Activated T-helper 17 cell treated with anti-CD3 and anti-CD28 coated beads, Interleukin-2, amount 50 U/mL, for 72 hours (primary cell): Measurements from ENCODE around the gene PLXNB1. TPM values are rescaled to one million over a fixed set of nuclear protein-coding genes. Genes with fewer than 3 reads are reported as not detected.

ENCODE experiments used
- ATAC-seq: fragments of 150-1000 bp; cut with Tn5 transposase; replicated peaks from 2 replicates; pipeline ENCODE4 v1.10.0; 2021; ENCODE audit warnings: mild to moderate bottlenecking, moderate library complexity
- H3K27ac Mint-ChIP-seq: one replicate; pipeline ENCODE4 v1.8.0; 2022; ENCODE audit warnings: mixed read lengths
- H3K27me3 Mint-ChIP-seq: one replicate; pipeline ENCODE4 v1.8.0; 2022; ENCODE audit warnings: mixed read lengths
- H3K36me3 Mint-ChIP-seq: one replicate; pipeline ENCODE4 v1.8.0; 2022; ENCODE audit warnings: low read depth, mild to moderate bottlenecking, mixed read lengths
- H3K4me1 Mint-ChIP-seq: one replicate; pipeline ENCODE4 v1.8.0; 2022; ENCODE audit warnings: mixed read lengths
- H3K4me3 Mint-ChIP-seq: one replicate; pipeline ENCODE4 v1.8.0; 2022; ENCODE audit warnings: mild to moderate bottlenecking, mixed read lengths
- H3K9me3 Mint-ChIP-seq: one replicate; pipeline ENCODE4 v1.8.0; 2022; ENCODE audit warnings: mixed read lengths
- total RNA-seq, 2 donors: library from RNA; stranded (reverse); gene quantifications; one replicate each; pipeline ENCODE4 v1.2.3, GENCODE V29; 2022

PLXNB1 gene
- total RNA-seq, 2 donors from 2014 or later: 3.5 to 3.8 TPM

- H3K36me3 Mint-ChIP-seq: peaks cover 74% of the 10 kb centered on the region
- H3K27me3 Mint-ChIP-seq: no peaks in the 10 kb centered on the region
- peak; percentile 100 for ATAC-seq
- H3K4me1 Mint-ChIP-seq: peaks cover 12% of the 10 kb centered on the region
- H3K27ac Mint-ChIP-seq: peak within 1 kb of the TSS; percentile 65
- H3K9me3 Mint-ChIP-seq: no peaks in the 10 kb centered on the region
- peak within 1 kb of the TSS; percentile 89 for H3K4me3 Mint-ChIP-seq
Observed at GRCh38 chr3:48446425-48447193, 16.7 kb upstream of the PLXNB1 start, which contains the start of gene ATRIP. ATRIP (plus strand) TSS chr3:48446737; CDS start chr3:48446846, 109 bp downstream.

GRCh38 chr3:48446043-48446424, 16.1 kb upstream of the PLXNB1 start:
- H3K27me3 Mint-ChIP-seq: no peaks in the 10 kb centered on the region
- no peak for ATAC-seq
- no peaks in the 10 kb centered on the region for H3K9me3 Mint-ChIP-seq
- H3K36me3 Mint-ChIP-seq: peaks cover 75% of the 10 kb centered on the region
- H3K27ac Mint-ChIP-seq: peak overlapping the region; percentile 65
- peaks cover 12% of the 10 kb centered on the region for H3K4me1 Mint-ChIP-seq
- H3K4me3 Mint-ChIP-seq: peak overlapping the region; percentile 89

DNA sequence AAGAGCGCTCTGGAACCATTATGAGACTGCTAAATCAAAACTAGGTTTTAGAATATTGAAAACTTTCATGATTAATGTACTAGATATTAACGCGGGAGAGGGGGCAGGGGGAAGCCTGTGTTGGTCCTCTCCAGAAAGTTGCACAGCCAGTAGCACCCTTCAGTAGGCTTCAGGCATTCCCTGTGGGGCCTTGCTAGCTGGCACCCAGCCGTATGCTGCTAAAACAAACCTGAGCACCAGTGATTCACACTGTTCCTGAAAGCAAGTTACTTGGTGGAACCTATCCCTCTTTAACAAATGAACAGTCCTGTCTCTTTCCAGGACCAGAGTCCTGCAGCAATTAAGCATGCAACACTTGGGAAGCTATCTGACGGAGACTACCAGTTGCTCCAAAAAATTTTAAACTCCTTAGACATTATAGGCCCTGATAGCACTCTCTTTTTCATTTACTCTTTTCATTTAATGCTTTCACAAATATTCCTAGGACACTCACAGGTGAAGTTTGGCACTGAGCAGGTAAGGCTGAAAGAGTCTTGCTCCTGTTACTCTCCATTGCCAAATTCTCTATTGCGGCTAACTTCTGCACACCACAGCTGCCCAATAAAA, 15.5 kb upstream of the PLXNB1 start:
- Mint-ChIP-seq H3K4me3 (peak overlapping the region; percentile 89), H3K27me3 (no peaks in the 10 kb centered on the region), H3K27ac (peak overlapping the region; percentile 65), H3K36me3 (peaks cover 78% of the 10 kb centered on the region), H3K4me1 (peaks cover 12% of the 10 kb centered on the region), H3K9me3 (no peaks in the 10 kb centered on the region)
- ATAC-seq: no peak

GRCh38 chr3:48441940-48442339, 12.1 kb upstream of the PLXNB1 start:
- no peaks in the 10 kb centered on the region for H3K9me3 Mint-ChIP-seq
- ATAC-seq: no peak
- peak overlapping the region; percentile 93 for H3K4me3 Mint-ChIP-seq
- H3K4me1 Mint-ChIP-seq: peaks cover 22% of the 10 kb centered on the region
- peak overlapping the region; percentile 91 for H3K27ac Mint-ChIP-seq
- peaks cover 64% of the 10 kb centered on the region for H3K36me3 Mint-ChIP-seq
- H3K27me3 Mint-ChIP-seq: no peaks in the 10 kb centered on the region

DNA sequence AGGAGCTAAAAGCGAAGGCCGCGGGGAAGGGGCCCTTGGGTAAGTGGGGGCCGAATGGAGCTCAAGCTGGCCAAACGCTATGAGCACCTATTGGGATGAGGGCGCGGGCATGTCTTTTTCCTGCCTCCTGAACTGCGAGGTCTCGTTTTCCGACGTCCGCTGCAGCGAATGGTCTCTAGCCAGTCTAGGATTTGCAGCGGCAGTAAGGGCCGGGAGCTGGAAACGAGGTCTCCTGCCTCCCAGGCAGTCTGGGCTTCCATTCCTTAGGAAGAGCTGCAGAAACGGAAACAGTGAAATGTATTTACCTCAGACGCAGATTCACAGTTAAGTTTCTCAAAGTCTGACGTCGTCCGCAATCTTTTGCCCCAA, 10.7 kb upstream of the PLXNB1 start:
- Mint-ChIP-seq H3K4me3 (peak overlapping the region; percentile 93), H3K36me3 (peaks cover 55% of the 10 kb centered on the region), H3K9me3 (no peaks in the 10 kb centered on the region), H3K27ac (peak overlapping the region; percentile 91), H3K27me3 (no peaks in the 10 kb centered on the region), H3K4me1 (peaks cover 16% of the 10 kb centered on the region)
- ATAC-seq: peak; percentile 0

GRCh38 chr3:48439820-48440589, 10.1 kb upstream of the PLXNB1 start, which contains the start of the genes CCDC51 and TMA7:
CCDC51 (minus strand) TSS chr3:48440119; CDS start chr3:48435128, 4,991 bp downstream.
TMA7 (plus strand) TSS chr3:48440257; CDS start chr3:48440297, 40 bp downstream.
- peak; percentile 98 for ATAC-seq
- Mint-ChIP-seq H3K27ac (peak within 1 kb of the TSS; percentile 91), H3K4me3 (peak within 1 kb of the TSS; percentile 93), H3K4me1 (peaks cover 16% of the 10 kb centered on the region), H3K36me3 (peaks cover 53% of the 10 kb centered on the region), H3K27me3 (no peaks in the 10 kb centered on the region), H3K9me3 (no peaks in the 10 kb centered on the region)

- H3K36me3 Mint-ChIP-seq: peaks cover 40% of the 10 kb centered on the region
- H3K9me3 Mint-ChIP-seq: no peaks in the 10 kb centered on the region
- no peak overlapping the region for H3K4me3 Mint-ChIP-seq
- peaks cover 16% of the 10 kb centered on the region for H3K4me1 Mint-ChIP-seq
- peak overlapping the region; percentile 10 for H3K27ac Mint-ChIP-seq
- H3K27me3 Mint-ChIP-seq: no peaks in the 10 kb centered on the region
- ATAC-seq: no peak
Observed at GRCh38 chr3:48437812-48438211, 7.9 kb upstream of the PLXNB1 start.

GRCh38 chr3:48436855-48437254, 7.0 kb upstream of the PLXNB1 start:
- Mint-ChIP-seq H3K27ac (no peak overlapping the region), H3K4me1 (peaks cover 16% of the 10 kb centered on the region)

GRCh38 chr3:48436477-48436787, 6.5 kb upstream of the PLXNB1 start:
- Mint-ChIP-seq H3K4me1 (peaks cover 16% of the 10 kb centered on the region), H3K9me3 (no peaks in the 10 kb centered on the region), H3K36me3 (peaks cover 39% of the 10 kb centered on the region), H3K27ac (no peak overlapping the region), H3K27me3 (no peaks in the 10 kb centered on the region), H3K4me3 (no peak overlapping the region)
- no peak for ATAC-seq

More at GRCh38 chr3:48436855-48437254, 7.0 kb upstream of the PLXNB1 start:
- no peak for ATAC-seq
- no peak overlapping the region for H3K4me3 Mint-ChIP-seq
- no peaks in the 10 kb centered on the region for H3K27me3 Mint-ChIP-seq
- H3K36me3 Mint-ChIP-seq: peaks cover 39% of the 10 kb centered on the region
- H3K9me3 Mint-ChIP-seq: no peaks in the 10 kb centered on the region

GRCh38 chr3:48435774-48436476, 6.0 kb upstream of the PLXNB1 start:
- Mint-ChIP-seq H3K27ac (no peak overlapping the region), H3K36me3 (peaks cover 39% of the 10 kb centered on the region), H3K4me1 (peaks cover 16% of the 10 kb centered on the region), H3K9me3 (no peaks in the 10 kb centered on the region), H3K27me3 (no peaks in the 10 kb centered on the region), H3K4me3 (no peak overlapping the region)
- ATAC-seq: peak; percentile 44

GRCh38 chr3:48435223-48435595, 5.3 kb upstream of the PLXNB1 start:
- no peaks in the 10 kb centered on the region for H3K9me3 Mint-ChIP-seq
- no peak overlapping the region for H3K27ac Mint-ChIP-seq
- no peak for ATAC-seq
- H3K27me3 Mint-ChIP-seq: no peaks in the 10 kb centered on the region
- H3K4me1 Mint-ChIP-seq: peaks cover 16% of the 10 kb centered on the region
- peaks cover 31% of the 10 kb centered on the region for H3K36me3 Mint-ChIP-seq
- no peak overlapping the region for H3K4me3 Mint-ChIP-seq

GRCh38 chr3:48434591-48435222, 4.8 kb upstream of the PLXNB1 start:
- H3K27me3 Mint-ChIP-seq: no peaks in the 10 kb centered on the region
- no peak for ATAC-seq
- no peak overlapping the region for H3K4me3 Mint-ChIP-seq
- no peak overlapping the region for H3K27ac Mint-ChIP-seq
- peaks cover 26% of the 10 kb centered on the region for H3K36me3 Mint-ChIP-seq
- peaks cover 13% of the 10 kb centered on the region for H3K4me1 Mint-ChIP-seq
- no peaks in the 10 kb centered on the region for H3K9me3 Mint-ChIP-seq

DNA sequence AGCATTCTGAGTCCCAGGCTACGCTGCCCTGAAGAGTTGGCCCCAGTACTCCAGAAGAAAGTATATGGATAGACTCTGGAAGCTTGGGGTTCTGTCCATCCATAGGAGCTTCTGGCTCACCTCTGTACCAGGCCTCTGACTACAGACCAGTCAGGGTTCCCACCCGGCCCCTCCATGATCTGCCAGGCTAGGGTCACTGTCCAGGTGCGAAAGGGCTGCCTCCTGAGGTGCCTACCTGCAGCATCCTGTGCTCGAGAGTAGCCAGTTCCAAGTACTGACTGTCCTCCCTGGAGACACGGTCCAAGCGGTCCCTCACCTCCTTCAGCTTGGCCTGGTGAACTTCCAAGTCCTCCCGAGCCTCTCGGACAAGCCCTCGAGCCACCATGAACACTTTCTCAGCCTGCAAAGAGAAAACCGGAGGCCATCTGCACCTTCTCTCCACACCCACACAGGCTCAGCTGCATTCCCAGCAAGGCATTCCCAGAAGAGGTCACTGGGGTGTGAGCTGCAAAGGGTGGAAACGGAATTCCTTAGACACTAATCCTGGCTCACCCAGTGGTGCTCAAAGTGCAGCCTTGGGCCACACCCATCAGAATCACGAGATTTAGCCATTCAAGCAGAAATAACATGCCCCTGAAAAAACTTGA, 3.7 kb upstream of the PLXNB1 start:
- no peak overlapping the region for H3K4me3 Mint-ChIP-seq
- H3K9me3 Mint-ChIP-seq: no peaks in the 10 kb centered on the region
- H3K36me3 Mint-ChIP-seq: peaks cover 25% of the 10 kb centered on the region
- no peak for ATAC-seq
- H3K27me3 Mint-ChIP-seq: no peaks in the 10 kb centered on the region
- peaks cover 5% of the 10 kb centered on the region for H3K4me1 Mint-ChIP-seq
- no peak overlapping the region for H3K27ac Mint-ChIP-seq
